ENCODE measurements around the gene TYW5. TPM values are rescaled to one million over a fixed set of nuclear protein-coding genes. Genes with fewer than 3 reads are reported as not detected.

Gene TYW5
- total RNA-seq, 1 experiment from 2014 or later: 7.2 TPM

DNA sequence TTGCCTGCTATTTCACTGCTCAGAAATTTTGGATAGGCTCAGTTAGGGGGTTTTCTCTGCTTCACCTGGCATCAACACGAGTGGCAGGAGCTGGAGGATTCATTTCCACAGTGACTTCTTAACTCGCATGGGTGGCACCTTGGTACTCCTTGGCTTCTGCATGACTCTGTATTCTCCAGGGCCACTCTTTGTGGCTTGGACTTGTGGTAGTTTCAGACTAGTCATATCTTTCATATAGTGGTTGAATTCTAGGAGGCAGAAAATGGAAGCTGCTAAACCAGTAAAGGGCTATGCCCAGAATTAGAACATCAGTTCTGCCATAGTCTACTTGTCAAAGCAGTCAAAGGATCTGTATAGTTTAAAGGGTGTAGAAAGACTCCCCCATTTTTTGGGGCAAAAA lies 6.9 kb upstream of the TYW5 start:
- Histone ChIP-seq H3K4me2 (no peak overlapping the region), H4K20me1 (ENCODE audit: insufficient read depth) (no peaks in the 10 kb centered on the region), H3K9me3 (ENCODE audit: insufficient read depth, low read depth) (no peaks in the 10 kb centered on the region), H3K4me3 (no peak overlapping the region), H3K4me1 (replicated peaks; ENCODE audit: insufficient read depth) (peaks cover 7% of the 10 kb centered on the region), H3K79me2 (ENCODE audit: low read depth) (peaks cover 22% of the 10 kb centered on the region), H3K9me2 (ENCODE audit: insufficient read depth) (no peaks in the 10 kb centered on the region), H2AFZ (no peak overlapping the region), H3F3A (ENCODE audit: insufficient read depth, low read depth) (no peaks in the 10 kb centered on the region), H3K36me3 (ENCODE audit: low read depth) (peaks cover 32% of the 10 kb centered on the region), H3K27ac (no peak overlapping the region), H3K27me3 (ENCODE audit: insufficient read depth, low read depth) (no peaks in the 10 kb centered on the region)
- TF ChIP-seq EZH2 (IDR thresholded peaks at IDR 0.05; ENCODE audit: low read depth): no peak
- TF ChIP-seq, protein P1, sequence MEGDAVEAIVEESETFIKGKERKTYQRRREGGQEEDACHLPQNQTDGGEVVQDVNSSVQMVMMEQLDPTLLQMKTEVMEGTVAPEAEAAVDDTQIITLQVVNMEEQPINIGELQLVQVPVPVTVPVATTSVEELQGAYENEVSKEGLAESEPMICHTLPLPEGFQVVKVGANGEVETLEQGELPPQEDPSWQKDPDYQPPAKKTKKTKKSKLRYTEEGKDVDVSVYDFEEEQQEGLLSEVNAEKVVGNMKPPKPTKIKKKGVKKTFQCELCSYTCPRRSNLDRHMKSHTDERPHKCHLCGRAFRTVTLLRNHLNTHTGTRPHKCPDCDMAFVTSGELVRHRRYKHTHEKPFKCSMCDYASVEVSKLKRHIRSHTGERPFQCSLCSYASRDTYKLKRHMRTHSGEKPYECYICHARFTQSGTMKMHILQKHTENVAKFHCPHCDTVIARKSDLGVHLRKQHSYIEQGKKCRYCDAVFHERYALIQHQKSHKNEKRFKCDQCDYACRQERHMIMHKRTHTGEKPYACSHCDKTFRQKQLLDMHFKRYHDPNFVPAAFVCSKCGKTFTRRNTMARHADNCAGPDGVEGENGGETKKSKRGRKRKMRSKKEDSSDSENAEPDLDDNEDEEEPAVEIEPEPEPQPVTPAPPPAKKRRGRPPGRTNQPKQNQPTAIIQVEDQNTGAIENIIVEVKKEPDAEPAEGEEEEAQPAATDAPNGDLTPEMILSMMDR (conservative IDR thresholded peaks at IDR 0.05): no peak
- POLR2A ChIA-PET (ENCODE audit: unreplicated experiment): no interaction called here
- DNase-seq: no peak
- intact Hi-C loops (cut with micrococcal nuclease; ENCODE audit: unreplicated experiment): no loop called here
- no TSS peak for BruUV-seq (replicated peaks)
- CTCF ChIA-PET: no interaction called here

DNA sequence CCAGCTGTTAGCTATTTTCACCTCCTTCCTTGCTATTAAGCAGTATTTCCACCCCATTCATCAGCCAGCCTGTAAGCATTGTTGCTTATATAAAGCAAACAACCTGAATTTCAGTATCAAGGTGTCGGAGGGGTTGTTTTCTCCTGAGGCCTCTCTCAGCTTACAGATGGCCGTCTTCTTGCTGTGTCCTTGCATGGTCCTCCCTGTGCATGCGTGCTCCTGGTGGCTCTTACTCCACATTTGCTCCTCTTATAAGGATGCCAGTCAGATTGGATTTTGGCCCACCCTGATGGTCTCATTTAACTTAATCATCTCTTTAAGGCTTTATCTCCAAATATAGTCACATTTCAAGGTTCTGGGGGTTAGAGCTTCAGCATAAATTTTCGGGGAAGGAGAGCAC lies 2.7 kb upstream of the TYW5 start:
- H3K36me3 ChIP-seq (ENCODE audit: low read depth): peaks cover 21% of the 10 kb centered on the region
- no TSS peak for BruUV-seq (replicated peaks)
- H3K9me2 ChIP-seq (ENCODE audit: insufficient read depth): no peaks in the 10 kb centered on the region
- no peak overlapping the region for H3K4me3 ChIP-seq
- TF ChIP-seq EZH2 (IDR thresholded peaks at IDR 0.05; ENCODE audit: low read depth): no peak
- TF ChIP-seq, protein P1 (conservative IDR thresholded peaks at IDR 0.05): no peak
- no peaks in the 10 kb centered on the region for H3K9me3 ChIP-seq (ENCODE audit: insufficient read depth, low read depth)
- ChIA-PET CTCF (no interaction called here), POLR2A (ENCODE audit: unreplicated experiment) (interaction anchor here (0.7 kb wide), 1 partner anchor 405 kb away, joined by 3 read pairs; no protein-coding TSS in a partner anchor)
- H3K4me1 ChIP-seq (replicated peaks; ENCODE audit: insufficient read depth): peaks cover 25% of the 10 kb centered on the region
- peaks cover 3% of the 10 kb centered on the region; the same call in 1 of the 2 replicates for H4K20me1 ChIP-seq (ENCODE audit: insufficient read depth)
- H3F3A ChIP-seq (ENCODE audit: insufficient read depth, low read depth): peaks cover 18% of the 10 kb centered on the region; the same call in 1 of the 2 replicates
- H3K4me2 ChIP-seq: peak overlapping the region; percentile 88; the same call in 1 of the 2 replicates
- H3K79me2 ChIP-seq (ENCODE audit: low read depth): peaks cover 63% of the 10 kb centered on the region
- DNase-seq: no peak
- no peaks in the 10 kb centered on the region for H3K27me3 ChIP-seq (ENCODE audit: insufficient read depth, low read depth)
- no peak overlapping the region for H2AFZ ChIP-seq
- H3K27ac ChIP-seq: no peak overlapping the region
- intact Hi-C loops (cut with micrococcal nuclease; ENCODE audit: unreplicated experiment): no loop called here

DNA sequence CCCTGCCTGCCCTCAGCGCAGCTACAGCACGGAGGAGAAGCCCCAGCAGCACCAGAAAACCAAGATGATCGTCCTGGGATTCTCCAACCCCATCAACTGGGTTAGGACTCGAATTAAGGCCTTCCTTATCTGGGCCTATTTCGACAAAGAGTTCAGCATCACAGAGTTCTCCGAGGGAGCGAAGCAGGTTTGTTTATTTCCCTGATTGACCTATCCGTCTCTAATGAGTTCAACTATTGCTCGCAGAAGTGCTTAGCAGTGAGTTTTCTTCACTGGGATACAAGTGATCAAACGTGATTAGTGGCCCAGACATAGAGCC lies 730 bp upstream of the TYW5 start:
- peak overlapping the region; percentile 92 for H3K4me3 ChIP-seq
- no peaks in the 10 kb centered on the region for H3K9me2 ChIP-seq (ENCODE audit: insufficient read depth)
- peak overlapping the region; percentile 81 for H3K27ac ChIP-seq
- DNase-seq: no peak
- peaks cover 4% of the 10 kb centered on the region; the same call in 1 of the 2 replicates for H4K20me1 ChIP-seq (ENCODE audit: insufficient read depth)
- no peaks in the 10 kb centered on the region for H3K9me3 ChIP-seq (ENCODE audit: insufficient read depth, low read depth)
- intact Hi-C loops (cut with micrococcal nuclease; ENCODE audit: unreplicated experiment): no loop called here
- H3K79me2 ChIP-seq (ENCODE audit: low read depth): peaks cover 79% of the 10 kb centered on the region
- no peaks in the 10 kb centered on the region for H3K27me3 ChIP-seq (ENCODE audit: insufficient read depth, low read depth)
- H3K4me1 ChIP-seq (replicated peaks; ENCODE audit: insufficient read depth): peaks cover 28% of the 10 kb centered on the region
- CTCF ChIA-PET: no interaction called here
- no TSS peak for BruUV-seq (replicated peaks)
- H3K4me2 ChIP-seq: peak overlapping the region; percentile 88
- H3F3A ChIP-seq (ENCODE audit: insufficient read depth, low read depth): peaks cover 18% of the 10 kb centered on the region; the same call in 1 of the 2 replicates
- POLR2A ChIA-PET (ENCODE audit: unreplicated experiment): interaction anchor here (0.6 kb wide), 1 partner anchor 993 kb away, joined by 7 read pairs; no protein-coding TSS in a partner anchor
- H2AFZ ChIP-seq: peak overlapping the region; percentile 95
- peaks cover 18% of the 10 kb centered on the region for H3K36me3 ChIP-seq (ENCODE audit: low read depth)
- no peak for TF ChIP-seq EZH2 (IDR thresholded peaks at IDR 0.05; ENCODE audit: low read depth)

DNA sequence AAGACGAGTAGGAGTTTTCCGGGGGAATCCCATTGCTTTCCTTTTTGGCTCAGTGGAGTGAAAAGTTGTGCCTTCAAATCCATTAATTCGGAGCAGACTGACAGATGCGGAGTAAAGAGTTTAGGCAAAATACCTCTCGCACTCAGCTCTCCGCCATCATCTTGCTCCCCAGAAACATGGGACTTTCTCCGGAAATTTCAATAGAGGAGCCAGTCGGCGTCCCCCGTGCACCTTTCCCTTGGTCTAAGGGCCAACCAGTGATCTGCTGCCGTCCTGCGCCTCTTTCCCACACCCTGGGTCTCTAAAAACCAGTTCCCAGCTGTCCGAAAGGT lies 318 bp downstream of the TYW5 start:
- Histone ChIP-seq H3K79me2 (ENCODE audit: low read depth) (peaks cover 85% of the 10 kb centered on the region), H3K27me3 (ENCODE audit: insufficient read depth, low read depth) (no peaks in the 10 kb centered on the region), H3K27ac (peak overlapping the region; percentile 81), H2AFZ (peak overlapping the region; percentile 95), H4K20me1 (ENCODE audit: insufficient read depth) (peaks cover 4% of the 10 kb centered on the region; the same call in 1 of the 2 replicates), H3K9me2 (ENCODE audit: insufficient read depth) (no peaks in the 10 kb centered on the region), H3F3A (ENCODE audit: insufficient read depth, low read depth) (peaks cover 18% of the 10 kb centered on the region; the same call in 1 of the 2 replicates), H3K9me3 (ENCODE audit: insufficient read depth, low read depth) (no peaks in the 10 kb centered on the region), H3K36me3 (ENCODE audit: low read depth) (peaks cover 16% of the 10 kb centered on the region), H3K4me2 (peak overlapping the region; percentile 88), H3K4me1 (replicated peaks; ENCODE audit: insufficient read depth) (peaks cover 28% of the 10 kb centered on the region), H3K4me3 (peak overlapping the region; percentile 92)
- peak in 1 of 2 experiments; percentile 52 for DNase-seq
- BruUV-seq (replicated peaks): TSS peak; percentile 64
- ChIA-PET CTCF (no interaction called here), POLR2A (ENCODE audit: unreplicated experiment) (no interaction called here)
- TF ChIP-seq EZH2 (IDR thresholded peaks at IDR 0.05; ENCODE audit: low read depth): no peak
- TF ChIP-seq, protein P1 (conservative IDR thresholded peaks at IDR 0.05): no peak
- intact Hi-C loops (cut with micrococcal nuclease; ENCODE audit: unreplicated experiment): no loop called here
